GM18861 (cell line): ENCODE results near the gene C16orf90.
"Not testable (repeated sequence)": the region's sequence is repeated elsewhere in the genome, so short reads cannot be mapped to it uniquely, and the experiment has no call there.

Experiments
- ATAC-seq: cut with Tn5 transposase; IDR thresholded peaks from one replicate; pipeline ENCODE4 v1.9.1; 2021; ENCODE audit not compliant: unreplicated experiment

C16orf90 gene, protein sequence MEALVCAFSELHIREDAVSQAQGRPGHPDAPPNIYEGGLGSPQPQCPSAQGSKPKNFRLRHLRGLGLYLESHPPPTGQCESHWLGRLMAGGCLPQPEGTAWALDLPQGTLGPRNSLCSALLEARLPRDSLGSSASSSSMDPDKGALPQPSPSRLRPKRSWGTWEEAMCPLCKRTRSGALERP

DNA sequence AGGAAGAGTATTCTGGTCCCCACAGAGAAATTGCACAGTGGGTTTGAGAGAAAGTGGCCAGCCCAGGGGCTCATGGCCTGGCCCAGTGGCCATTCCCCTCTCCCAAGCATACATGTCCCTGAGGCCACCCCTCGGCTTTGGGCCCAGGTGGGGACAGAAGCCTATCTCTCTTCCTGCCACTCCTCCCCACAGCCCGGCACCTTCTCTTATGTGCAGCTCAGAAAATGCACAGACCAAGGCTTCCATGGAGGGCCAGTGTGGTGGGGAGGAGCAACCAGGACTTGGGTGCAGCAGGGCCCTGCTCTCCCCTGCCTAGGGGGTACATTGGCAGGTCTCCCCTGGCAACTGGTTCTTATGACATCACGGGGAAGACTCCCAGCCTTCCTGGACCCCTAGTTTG lies at the start of gene C16orf90:
C16orf90 (minus strand) TSS at position 314 of the 400 bp plus-strand sequence; CDS start at position 246, 68 bp downstream.
- no peak for ATAC-seq

DNA sequence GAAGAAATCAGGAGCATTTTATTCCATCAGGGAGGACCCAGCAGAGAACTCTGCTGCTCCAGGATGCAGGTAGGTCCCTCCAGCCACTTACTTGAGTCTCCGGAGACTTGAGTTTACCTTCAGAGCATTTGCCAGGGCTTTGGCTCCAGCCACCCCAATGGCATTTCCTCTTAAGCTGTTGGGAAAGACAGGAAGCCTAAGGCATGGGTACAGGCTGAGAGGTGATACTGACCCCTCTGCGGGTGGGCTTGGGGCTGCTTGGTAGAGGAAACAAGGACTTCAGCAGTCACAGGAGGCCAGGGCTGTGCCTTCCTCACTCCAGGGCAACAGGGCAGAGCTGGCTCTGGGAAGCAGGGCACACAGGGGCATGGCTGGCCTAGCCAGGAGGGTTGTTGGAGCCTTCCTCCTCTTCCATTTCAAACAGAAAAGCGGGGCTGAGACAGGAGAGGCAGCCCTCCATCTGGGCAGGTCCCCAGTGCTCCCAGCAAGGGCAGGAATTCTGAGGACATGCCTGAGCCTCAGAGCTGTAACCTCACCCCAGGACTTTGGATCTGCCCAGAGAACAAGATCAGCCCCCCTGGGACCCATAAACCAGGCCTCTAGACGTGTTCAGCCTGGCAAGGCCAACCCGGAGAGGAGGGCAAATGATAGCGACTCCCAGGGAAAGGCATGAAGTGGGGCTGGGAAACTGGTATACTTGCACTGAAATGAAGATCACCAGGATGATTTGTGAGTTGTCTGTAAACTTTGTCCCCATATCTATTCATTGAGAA lies 47.5 kb upstream of the C16orf90 start:
- ATAC-seq, result no peak

DNA sequence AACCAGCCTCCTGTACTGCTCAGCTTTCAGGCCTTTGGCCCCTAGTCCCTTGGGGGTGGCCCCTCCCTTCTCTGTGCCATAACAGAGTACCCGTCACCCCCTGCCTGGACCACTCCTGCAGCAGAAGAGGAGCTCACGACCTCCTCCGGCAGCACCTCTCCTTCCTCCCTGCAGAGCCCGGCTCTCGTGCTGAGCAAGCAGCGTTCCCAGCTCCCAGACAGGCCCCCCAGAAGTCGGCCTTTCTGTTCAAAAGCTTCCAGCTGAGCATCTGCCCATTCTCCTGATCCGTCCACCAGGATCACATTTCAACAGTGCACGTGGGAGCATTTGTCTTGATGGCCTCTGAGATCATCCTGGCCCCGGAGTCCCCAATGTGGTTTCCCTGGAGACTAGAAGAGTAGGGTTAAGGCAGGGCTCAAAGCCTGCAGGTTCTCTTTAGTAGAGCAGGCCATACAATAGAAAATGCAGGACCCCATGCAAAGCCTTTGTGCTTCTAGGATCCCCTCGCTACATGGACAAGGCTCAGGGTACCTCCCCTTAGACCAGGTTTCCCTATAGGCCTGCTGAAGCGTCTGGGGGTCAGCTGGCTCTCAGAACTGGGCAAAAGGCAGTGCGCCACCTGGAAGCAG lies 46.4 kb upstream of the C16orf90 start:
- no peak for ATAC-seq

DNA sequence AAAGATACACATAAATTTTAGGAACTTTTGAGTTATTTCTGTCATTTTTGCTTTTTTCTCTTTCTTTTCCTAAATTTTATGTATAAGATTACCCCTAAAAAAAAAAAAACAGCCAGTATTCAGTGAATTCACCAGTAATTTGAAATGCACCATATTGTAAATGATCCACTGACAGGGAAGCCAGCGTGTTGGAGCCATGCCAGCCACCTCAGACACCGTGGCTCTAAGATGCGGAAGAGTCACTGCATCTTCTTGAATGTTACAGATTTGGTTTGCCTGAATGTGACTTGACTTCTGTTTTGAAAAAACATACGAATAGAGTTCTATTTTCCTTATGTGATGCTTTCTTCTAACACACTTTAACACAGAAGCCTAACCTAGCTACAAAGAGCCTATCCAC lies 42.9 kb upstream of the C16orf90 start:
- no peak for ATAC-seq

DNA sequence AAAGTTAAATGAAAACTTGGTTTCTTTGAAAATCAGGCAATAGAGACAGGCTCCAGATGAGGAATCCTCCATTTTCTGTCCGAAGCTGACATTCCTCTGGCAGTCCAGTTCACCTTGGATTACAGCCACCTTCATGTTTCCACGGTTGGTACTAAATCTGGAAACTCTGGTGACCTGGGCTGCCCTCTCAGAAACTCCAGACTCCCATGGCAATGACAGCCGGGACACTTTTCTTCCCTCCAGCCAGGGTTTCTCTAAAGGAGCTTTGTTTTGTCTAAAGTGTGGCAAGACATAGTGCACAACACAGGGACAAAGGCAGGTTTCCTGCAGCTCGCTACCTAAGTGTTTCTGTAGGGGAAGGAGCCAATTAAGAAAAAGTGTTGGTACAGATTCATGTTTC lies 41.6 kb upstream of the C16orf90 start:
- no peak for ATAC-seq

DNA sequence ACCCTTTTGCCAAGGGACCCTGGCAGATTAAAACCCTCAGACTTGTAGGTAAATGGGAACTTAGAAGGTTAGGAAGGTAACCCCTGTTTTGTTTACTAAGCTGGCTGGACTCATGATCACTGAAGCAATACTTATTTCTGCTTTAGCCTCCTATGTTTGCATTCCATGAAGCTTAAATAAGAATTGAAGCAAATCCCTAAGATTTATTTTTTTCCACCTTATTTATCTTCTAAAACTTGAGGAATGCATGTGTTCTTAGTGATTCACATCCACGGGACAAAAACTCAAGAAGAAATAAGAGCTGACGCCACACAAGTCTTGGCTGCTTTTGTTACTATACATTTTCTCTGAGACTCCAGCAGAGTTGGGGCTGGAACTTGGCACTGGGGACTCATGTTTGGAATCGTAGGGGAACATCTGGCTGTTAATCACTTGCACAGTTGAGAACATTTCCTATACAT lies 41.0 kb upstream of the C16orf90 start:
- ATAC-seq, result no peak

DNA sequence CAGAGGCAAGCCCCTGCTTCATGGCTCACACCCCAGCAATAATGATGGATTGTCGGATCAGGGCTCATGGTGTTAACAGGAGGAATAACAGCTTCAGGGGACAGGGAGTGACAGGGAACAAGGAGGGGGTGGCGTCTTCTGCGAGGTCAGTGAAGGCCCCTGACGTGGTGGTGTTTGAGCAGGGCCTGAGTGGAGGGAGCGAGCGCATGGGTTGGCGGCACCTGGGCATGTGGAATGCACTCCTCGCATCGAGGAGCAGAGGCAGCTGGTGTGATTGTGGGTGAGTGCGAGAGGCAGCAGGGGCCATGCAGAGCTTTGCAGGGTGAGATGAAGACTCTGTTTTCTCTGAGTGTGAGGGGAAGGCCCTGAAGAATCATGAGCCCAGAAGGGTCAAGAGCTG lies 38.8 kb upstream of the C16orf90 start:
- no peak for ATAC-seq

DNA sequence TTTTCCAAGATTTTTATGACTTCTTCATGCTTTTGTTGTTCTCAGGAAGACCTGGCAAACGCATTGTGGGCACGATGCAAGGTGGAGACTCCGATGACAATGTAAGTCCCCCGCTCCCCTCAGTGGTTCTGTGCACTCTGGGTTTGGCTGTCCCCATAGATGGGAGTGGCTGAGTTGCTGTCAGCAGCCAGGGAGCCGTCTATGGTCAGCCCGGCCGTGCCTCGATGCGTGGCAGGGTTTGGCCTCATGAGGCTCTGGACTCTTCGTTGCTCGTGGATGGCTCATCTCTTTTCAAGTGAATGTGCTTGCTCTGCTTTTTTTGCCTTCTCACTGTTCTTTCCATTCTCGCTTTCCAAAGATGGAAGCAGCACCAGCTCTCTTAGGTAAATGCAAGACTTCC lies 37.5 kb upstream of the C16orf90 start:
- ATAC-seq, result no peak

DNA sequence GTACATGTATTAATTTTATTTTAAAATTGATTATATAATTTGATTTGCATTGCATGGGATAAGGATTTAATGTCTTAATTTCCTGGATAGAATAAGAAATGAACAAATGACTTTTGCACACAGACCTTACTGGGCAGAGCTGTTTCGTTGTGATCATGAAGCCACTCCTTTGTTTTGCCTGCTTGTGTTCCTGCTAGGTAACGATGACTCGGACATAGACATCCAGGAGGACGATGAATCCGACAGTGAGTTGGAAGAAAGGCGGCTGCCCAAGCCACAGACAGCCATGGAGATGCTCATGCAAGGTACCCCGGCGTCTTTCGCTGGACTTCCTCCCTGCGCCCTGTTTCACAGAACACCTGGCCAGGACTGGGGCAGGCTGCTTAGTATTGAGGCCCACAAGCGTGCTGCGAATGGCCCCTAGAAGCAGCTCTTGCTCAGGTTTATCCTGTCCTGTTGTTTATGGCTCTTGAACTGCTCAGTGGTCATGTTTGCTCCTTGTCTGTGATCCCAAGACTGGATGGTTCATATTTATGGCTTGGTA lies 35.2 kb upstream of the C16orf90 start:
- ATAC-seq, result no peak

DNA sequence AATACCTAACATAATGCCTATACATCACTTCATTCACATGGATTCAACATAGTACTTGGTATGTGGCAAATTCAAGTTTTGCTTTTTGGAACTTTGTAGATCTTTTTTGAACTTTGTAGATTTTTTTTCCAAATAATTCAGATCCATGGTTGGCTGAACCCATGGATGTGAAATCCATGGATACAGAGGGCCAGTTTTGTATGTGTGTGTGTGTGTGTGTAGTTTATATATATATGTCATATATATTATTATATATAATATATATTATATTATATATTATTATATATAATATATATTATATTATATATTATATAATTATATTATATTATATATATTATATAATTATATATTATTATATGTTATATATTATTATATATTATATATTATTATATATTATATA lies 33.9 kb upstream of the C16orf90 start:
- no peak for ATAC-seq

DNA sequence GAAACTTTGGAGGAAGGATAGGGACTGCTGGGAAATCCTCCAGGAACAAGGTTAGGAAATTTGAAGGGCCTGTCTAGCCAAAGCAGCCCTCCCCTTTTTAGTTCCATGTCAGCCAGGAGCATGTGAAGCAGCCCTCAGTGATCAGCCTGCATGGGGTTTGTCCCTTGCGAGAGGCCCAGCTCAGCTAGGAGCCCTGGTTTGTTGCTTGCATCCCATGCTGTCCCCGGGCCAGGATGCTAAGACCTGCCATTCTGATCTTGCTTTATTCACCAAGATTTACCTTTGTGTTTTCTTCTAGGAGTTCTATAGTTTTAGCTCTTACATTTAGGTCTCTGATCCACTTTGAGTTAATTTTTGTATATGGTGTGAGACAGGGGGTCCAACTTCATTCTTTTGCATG lies 33.1 kb upstream of the C16orf90 start:
- no peak for ATAC-seq

DNA sequence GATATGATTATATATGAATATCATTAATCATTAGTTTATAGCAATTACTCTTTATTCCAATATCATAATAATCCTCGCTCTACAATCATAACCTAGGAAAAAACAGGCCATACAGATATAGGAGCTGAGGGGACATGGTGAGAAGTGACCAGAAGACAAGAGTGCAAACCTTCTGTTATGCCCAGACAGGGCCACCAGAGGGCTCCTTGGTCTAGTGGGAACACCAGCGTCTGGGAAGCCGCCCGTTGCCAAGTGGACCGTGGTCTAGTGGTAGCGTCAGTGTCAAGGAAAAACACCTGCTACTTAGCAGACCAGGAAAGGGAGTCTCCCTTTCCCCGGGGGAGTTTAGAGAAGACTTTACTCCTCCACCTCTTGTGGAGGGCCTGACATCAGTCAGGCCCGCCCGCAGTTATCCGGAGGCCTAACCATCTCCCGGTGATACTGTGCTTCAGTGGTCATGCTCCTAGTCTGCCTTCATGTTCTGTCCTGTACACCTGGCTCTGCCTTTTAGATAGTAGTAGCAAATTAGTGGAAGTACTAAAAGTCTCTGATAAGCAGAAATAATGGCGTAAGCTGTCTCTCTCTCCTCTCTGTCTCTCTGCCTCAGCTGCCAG lies 32.0 kb upstream of the C16orf90 start:
- ATAC-seq, result not testable (repeated sequence)

DNA sequence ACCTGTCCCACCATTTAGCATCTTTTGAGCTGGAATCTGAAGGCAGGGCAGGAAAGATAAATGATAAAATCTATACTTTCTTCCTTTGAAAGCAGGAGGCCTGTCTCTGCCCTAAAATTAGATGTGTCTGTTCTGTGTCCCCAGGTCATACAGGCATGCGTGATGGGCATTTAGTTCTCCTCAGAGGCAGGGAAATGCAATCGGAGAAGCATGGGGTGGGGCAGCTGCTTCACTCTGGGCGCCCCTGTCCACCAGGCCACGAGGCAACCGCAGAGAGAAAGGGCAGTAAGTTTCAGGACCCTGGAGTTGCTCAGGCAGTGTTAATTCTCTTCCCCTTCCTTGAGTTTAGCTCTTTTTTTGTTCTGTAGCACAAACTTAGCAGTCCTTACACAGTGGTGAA lies 30.7 kb upstream of the C16orf90 start:
- no peak for ATAC-seq

DNA sequence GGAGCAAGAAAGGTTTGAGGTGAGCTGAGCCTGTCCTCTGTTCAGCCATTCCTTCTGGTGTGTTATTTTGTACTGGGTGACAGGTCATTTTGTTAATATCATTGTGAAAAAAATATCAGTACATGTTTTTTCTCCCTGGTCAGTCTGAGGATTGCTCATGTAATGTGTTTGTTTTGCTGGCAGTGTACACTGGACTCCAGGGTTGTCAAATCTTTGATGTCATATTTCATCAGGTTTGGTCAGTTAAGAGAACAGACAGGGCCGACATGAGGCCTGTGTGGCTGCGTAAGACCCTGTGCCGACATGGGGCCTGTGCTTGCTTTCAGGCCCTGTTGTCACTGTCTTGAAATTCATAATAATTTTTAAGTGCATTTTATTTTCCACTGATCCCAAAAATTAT lies 28.0 kb upstream of the C16orf90 start:
- no peak for ATAC-seq

DNA sequence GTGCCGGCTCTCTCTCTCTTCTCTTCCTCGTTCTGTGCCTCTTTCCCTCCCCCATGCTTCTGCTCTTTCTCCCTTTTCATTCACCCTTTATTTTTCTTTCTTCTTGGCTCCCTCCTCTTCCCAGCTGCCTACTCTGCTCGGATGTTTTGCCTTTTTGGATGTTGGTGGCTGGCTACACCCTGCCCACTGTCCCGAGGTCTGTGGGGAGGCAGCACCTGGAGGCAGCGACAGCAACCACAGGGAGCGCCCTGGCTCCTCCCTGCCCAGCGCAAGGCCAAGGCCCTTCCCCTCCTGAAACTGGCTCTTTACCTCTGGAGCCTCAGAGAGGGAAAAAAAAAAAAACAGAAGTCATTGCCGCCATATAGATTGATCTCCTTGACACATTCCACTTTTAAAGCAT lies 25.6 kb upstream of the C16orf90 start:
- no peak for ATAC-seq

DNA sequence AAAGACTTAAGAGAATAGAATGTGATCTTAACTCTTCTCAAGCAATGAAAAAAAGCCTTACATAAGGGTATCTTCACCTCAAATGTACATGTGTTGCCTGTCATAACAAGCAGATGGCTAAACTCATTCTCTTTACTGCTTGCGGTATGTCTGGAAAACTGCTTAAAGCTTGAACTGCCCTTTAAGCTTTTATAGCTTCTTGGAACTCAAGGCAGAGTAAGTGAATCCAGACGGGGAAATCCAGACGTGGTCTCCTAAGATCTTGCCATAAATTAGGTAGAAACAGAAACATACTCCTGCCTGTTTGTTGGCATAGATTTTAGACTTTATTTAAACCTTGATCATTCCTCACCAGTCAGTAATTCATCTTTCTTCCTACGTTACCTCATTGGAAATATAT lies 25.1 kb upstream of the C16orf90 start:
- no peak for ATAC-seq

DNA sequence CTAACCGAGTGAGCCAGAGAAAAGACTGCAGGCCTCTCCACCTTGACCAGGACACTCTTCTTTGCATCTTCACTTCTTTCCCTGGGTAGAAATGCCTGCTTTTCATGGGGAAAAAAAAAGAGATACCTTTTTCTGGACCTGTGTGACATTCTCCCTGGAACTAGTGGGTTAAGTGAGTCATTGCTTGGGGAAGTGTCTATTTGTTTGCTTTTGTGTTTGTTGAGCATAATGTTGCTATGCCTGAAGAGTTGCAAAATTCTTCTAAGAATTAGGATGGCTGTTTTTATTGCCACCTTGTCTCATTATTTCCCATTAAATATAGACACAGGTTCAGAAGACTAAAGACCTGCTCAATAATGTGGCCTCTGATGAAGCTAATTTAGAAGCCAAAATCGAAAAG lies 24.3 kb upstream of the C16orf90 start:
- no peak for ATAC-seq

DNA sequence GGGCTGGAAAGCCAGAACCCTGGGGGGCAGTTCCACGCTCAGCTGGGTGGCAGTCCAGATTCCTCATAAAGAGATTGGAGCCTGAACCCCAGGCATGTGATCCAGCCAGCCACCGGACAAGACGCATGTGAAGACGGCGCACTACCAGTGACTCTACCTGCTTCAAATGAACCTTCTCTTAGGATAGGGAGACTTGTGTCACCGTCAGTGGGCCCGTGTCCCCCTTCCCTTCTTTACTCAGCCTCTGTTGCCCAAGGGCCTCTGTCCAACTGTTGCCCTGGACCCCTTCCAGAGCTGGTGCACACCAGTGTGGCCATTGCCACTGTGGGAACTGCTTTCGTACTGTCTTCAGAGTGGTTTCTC lies 23.7 kb upstream of the C16orf90 start:
- no peak for ATAC-seq

DNA sequence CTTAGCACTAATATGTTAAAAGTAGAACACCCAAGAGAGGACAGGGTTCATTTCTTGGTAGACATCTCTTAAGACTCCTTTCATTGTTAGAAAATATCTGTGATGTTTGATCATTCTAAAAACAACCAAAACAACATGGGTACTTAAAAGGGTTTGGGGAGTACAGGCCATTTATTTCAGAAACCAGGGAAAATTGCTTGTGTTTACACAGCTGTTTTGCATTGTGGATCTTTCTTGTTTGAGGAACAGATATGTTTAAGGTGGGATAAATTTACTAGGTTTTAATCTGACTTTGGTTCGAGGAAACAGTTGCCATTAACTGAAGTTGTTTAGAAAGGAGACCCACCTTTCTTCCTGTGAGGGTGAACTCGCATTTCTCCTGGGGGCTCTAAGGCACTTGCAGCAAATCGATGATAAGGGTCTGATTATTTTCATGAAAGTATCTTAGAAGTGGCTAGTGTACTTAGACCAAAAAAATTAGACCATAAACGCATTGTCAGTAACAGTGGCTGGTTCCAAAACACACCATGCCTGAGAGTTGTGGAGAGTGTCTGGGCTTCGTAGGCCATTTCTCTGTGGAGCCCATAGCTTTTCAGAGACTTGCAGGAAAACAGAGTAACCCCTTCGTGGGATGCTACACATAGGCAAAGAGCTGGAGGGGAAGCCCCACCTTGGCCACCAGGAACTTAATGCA lies 23.1 kb upstream of the C16orf90 start:
- ATAC-seq, result no peak

DNA sequence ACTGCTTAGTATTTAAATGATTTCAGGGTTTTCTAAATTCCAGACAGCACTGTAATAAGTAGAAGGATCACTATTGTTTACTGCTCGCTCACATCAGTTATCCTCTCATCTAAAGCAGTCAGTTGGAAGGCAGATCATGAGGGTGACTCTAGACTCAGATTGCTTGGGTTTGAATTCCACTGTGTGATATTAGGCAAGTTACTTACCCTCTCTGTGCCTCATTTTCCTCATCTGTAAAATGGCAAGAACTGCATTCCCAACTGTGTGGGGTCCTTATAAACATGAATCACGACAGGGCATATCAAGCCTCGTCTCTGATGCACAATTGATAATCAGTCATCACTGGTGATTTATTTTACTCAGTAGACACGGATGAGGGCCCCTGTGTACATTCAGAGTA lies 20.6 kb upstream of the C16orf90 start:
- ATAC-seq, result no peak

DNA sequence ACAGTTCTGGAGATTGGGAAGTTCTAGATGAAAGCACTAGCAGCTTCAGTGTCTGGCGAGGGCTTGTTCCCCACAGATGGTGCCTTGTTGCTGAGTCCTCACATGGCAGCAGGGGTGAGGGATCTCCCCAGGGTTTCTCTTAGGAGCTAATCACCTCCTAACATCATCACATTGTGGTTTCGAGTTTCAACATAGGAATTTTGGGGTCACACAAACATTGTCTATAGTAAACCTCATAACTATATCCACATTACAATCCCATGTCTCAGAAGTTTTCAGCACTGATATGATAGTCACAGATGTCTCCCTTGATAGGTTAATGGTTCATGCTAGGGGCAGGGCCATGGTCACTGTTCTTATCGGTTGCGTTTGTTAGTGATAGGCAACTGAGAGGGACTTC lies 19.3 kb upstream of the C16orf90 start:
- no peak for ATAC-seq
